ENCODE measurements around the gene COPS9. TPM values are rescaled to one million over a fixed set of nuclear protein-coding genes. Genes with fewer than 3 reads are reported as not detected.
A peak's percentile ranks its signal among the peaks of the same experiment; 100 is the strongest.

Gene COPS9
- total and polyA plus RNA-seq, 2 donors (not counting 1 experiment from before 2014, with no cell fraction given): 104 to 176 TPM

- Histone ChIP-seq H3K4me1 (ENCODE audit: control insufficient read depth, extremely low read depth, insufficient read depth, low read length) (no peaks in the 10 kb centered on the region), H3K9me3 (ENCODE audit: control insufficient read depth, insufficient read depth, low read depth, low read length) (no peaks in the 10 kb centered on the region), H3K4me2 (ENCODE audit: extremely low read depth, insufficient read depth, low read length) (no peak overlapping the region), H2AFZ (ENCODE audit: low read length) (no peak overlapping the region), H4K20me1 (ENCODE audit: control insufficient read depth, extremely low read depth, insufficient read depth, low read length) (no peaks in the 10 kb centered on the region), H3K79me2 (ENCODE audit: control insufficient read depth, insufficient read depth, low read length) (peaks cover 20% of the 10 kb centered on the region), H3K27ac (ENCODE audit: insufficient read depth, low read length) (no peak overlapping the region), H3K27me3 (ENCODE audit: control insufficient read depth, insufficient read depth, low read length) (peaks cover 2% of the 10 kb centered on the region), H3K9ac (ENCODE audit: insufficient read depth, low read length) (no peak overlapping the region), H3K36me3 (ENCODE audit: control insufficient read depth, insufficient read depth, low read length) (no peaks in the 10 kb centered on the region), H3K4me3 (replicated peaks in 1 of 4; ENCODE audit: control extremely low read depth in 1 of 4, insufficient read depth in 1 of 4, low read depth in 3 of 4, low read length in 4 of 4) (no peak overlapping the region)
- no peak for DNase-seq (ENCODE audit: low read depth in 2 of 2)
- TF ChIP-seq CTCF (conservative IDR thresholded peaks at IDR 0.05 in 1 of 2, IDR thresholded peaks at IDR 0.05 in 1 of 2; ENCODE audit: low read depth in 1 of 2, low read length in 2 of 2) (no peak), EZH2 (IDR thresholded peaks at IDR 0.05; ENCODE audit: low read length, missing control alignments) (no peak)
Observed at GRCh38 chr2:240139011-240139441, 2.9 kb upstream of the COPS9 start.

GRCh38 chr2:240138254-240138984 lies 2.3 kb upstream of the COPS9 start:
- no peaks in the 10 kb centered on the region for H3K9me3 ChIP-seq (ENCODE audit: control insufficient read depth, insufficient read depth, low read depth, low read length)
- peak in 1 of 2 donors; percentile 8 for TF ChIP-seq CTCF (conservative IDR thresholded peaks at IDR 0.05 in 1 of 2, IDR thresholded peaks at IDR 0.05 in 1 of 2; ENCODE audit: low read depth in 1 of 2, low read length in 2 of 2)
- TF ChIP-seq EZH2 (IDR thresholded peaks at IDR 0.05; ENCODE audit: low read length, missing control alignments): no peak
- H3K4me1 ChIP-seq (ENCODE audit: control insufficient read depth, extremely low read depth, insufficient read depth, low read length): no peaks in the 10 kb centered on the region
- H4K20me1 ChIP-seq (ENCODE audit: control insufficient read depth, extremely low read depth, insufficient read depth, low read length): no peaks in the 10 kb centered on the region
- H3K4me3 ChIP-seq (replicated peaks in 1 of 4; ENCODE audit: control extremely low read depth in 1 of 4, insufficient read depth in 1 of 4, low read depth in 3 of 4, low read length in 4 of 4): no peak overlapping the region
- no peak overlapping the region for H2AFZ ChIP-seq (ENCODE audit: low read length)
- H3K27me3 ChIP-seq (ENCODE audit: control insufficient read depth, insufficient read depth, low read length): peaks cover 2% of the 10 kb centered on the region
- no peak overlapping the region for H3K4me2 ChIP-seq (ENCODE audit: extremely low read depth, insufficient read depth, low read length)
- H3K79me2 ChIP-seq (ENCODE audit: control insufficient read depth, insufficient read depth, low read length): peaks cover 25% of the 10 kb centered on the region
- no peaks in the 10 kb centered on the region for H3K36me3 ChIP-seq (ENCODE audit: control insufficient read depth, insufficient read depth, low read length)
- H3K27ac ChIP-seq (ENCODE audit: insufficient read depth, low read length): no peak overlapping the region
- no peak for DNase-seq (ENCODE audit: low read depth in 2 of 2)
- no peak overlapping the region for H3K9ac ChIP-seq (ENCODE audit: insufficient read depth, low read length)

- Histone ChIP-seq H3K9me3 (ENCODE audit: control insufficient read depth, insufficient read depth, low read depth, low read length) (no peaks in the 10 kb centered on the region), H3K9ac (ENCODE audit: insufficient read depth, low read length) (no peak overlapping the region), H3K36me3 (ENCODE audit: control insufficient read depth, insufficient read depth, low read length) (peaks cover 2% of the 10 kb centered on the region), H3K27ac (ENCODE audit: insufficient read depth, low read length) (no peak overlapping the region), H4K20me1 (ENCODE audit: control insufficient read depth, extremely low read depth, insufficient read depth, low read length) (no peaks in the 10 kb centered on the region), H3K79me2 (ENCODE audit: control insufficient read depth, insufficient read depth, low read length) (peaks cover 25% of the 10 kb centered on the region), H2AFZ (ENCODE audit: low read length) (no peak overlapping the region), H3K4me1 (ENCODE audit: control insufficient read depth, extremely low read depth, insufficient read depth, low read length) (no peaks in the 10 kb centered on the region), H3K4me3 (replicated peaks in 1 of 4; ENCODE audit: control extremely low read depth in 1 of 4, insufficient read depth in 1 of 4, low read depth in 3 of 4, low read length in 4 of 4) (no peak overlapping the region), H3K27me3 (ENCODE audit: control insufficient read depth, insufficient read depth, low read length) (peaks cover 2% of the 10 kb centered on the region), H3K4me2 (ENCODE audit: extremely low read depth, insufficient read depth, low read length) (no peak overlapping the region)
- no peak for DNase-seq (ENCODE audit: low read depth in 2 of 2)
- TF ChIP-seq CTCF (conservative IDR thresholded peaks at IDR 0.05 in 1 of 2, IDR thresholded peaks at IDR 0.05 in 1 of 2; ENCODE audit: low read depth in 1 of 2, low read length in 2 of 2) (no peak), EZH2 (IDR thresholded peaks at IDR 0.05; ENCODE audit: low read length, missing control alignments) (no peak)
Observed at GRCh38 chr2:240137596-240138253, 1.6 kb upstream of the COPS9 start.

Data from fibroblast of lung (primary cell).